Gastroesophageal sphincter (tissue), 4 donors: ENCODE measurements around the gene ELL2. TPM values are rescaled to one million over a fixed set of nuclear protein-coding genes. Genes with fewer than 3 reads are reported as not detected.

Experiments
- ATAC-seq: fragments of 150-250 bp; one replicate; pipeline ENCODE4 v1.9.1; 2016; ENCODE audit warnings: mild to moderate bottlenecking, moderate library complexity
- H3K27ac ChIP-seq, 4 donors: fragments of 200-600 bp; sonication (generic) in 3 of 4; 1 replicate in 3 of 4; 2 replicates in 1 of 4; pipeline ENCODE4 v1.5.1; 2016 to 2019
- H3K27me3 ChIP-seq: fragments of 200-600 bp; sonication (generic); one replicate; pipeline ENCODE4 v1.5.1; 2019
- H3K36me3 ChIP-seq, 2 donors: fragments of 200-600 bp; sonication (generic); one replicate each; pipeline ENCODE4 v1.5.1; 2019; ENCODE audit warnings: control low read depth in 1 of 2
- H3K4me1 ChIP-seq, 3 donors: fragments of 200-600 bp; sonication (generic); 1 replicate in 2 of 3; 2 replicates in 1 of 3; pipeline ENCODE4 v1.5.1; 2016 to 2019; ENCODE audit warnings: control low read depth in 2 of 3
- H3K4me3 ChIP-seq, 2 donors: fragments of 200-600 bp; sonication (generic); one replicate each; pipeline ENCODE4 v1.5.1; 2019; ENCODE audit warnings: mild to moderate bottlenecking in 1 of 2, moderate library complexity in 1 of 2
- H3K9me3 ChIP-seq, 3 donors: fragments of 200-600 bp; sonication (generic); one replicate each; pipeline ENCODE4 v1.5.1; 2017 to 2019; ENCODE audit warnings: control low read depth in 2 of 3
- EP300 ChIP-seq: sonication (generic); formaldehyde crosslinking; IDR thresholded peaks from one replicate; pipeline ENCODE4 v1.6.1; 2017; ENCODE audit warnings: antibody characterized with exemption, mild to moderate bottlenecking
- POLR2A ChIP-seq, 2 donors: fragments of 450-650 bp; IDR thresholded peaks; one replicate each; pipeline ENCODE4 v1.6.1; 2017; ENCODE audit warnings: antibody characterized with exemption in 2 of 2, mild to moderate bottlenecking in 2 of 2, moderate library complexity in 1 of 2
- POLR2AphosphoS5 ChIP-seq: sonication (generic); formaldehyde crosslinking; IDR thresholded peaks from one replicate; pipeline ENCODE4 v1.6.1; 2017; ENCODE audit warnings: antibody characterized with exemption
- WGBS, 2 donors: methylation state at CpG; one replicate each; pipeline ENCODE4 v1.1.5; 2018; ENCODE audit warnings: low coverage in 1 of 2; 5-methylcytosine and 5-hydroxymethylcytosine counted together
- total RNA-seq, 4 donors: library from RNA; depleted of rRNA; stranded (reverse); fragments of >200 nt; gene quantifications; one replicate each; pipeline ENCODE4 v1.1.0, GENCODE V29; 2016
- TF ChIP-seq, protein P1 (sequence below), 4 experiments: fragments of 200-600 bp in 2 of 4; fragments of 450-650 bp in 2 of 4; sonication (generic) in 1 of 4; IDR thresholded peaks; one replicate each; pipeline ENCODE4 v1.5.1; 2017 to 2019; ENCODE audit warnings: antibody characterized with exemption in 4 of 4, mild to moderate bottlenecking in 2 of 4, moderate library complexity in 2 of 4

The ELL2 gene
- total RNA-seq, 4 donors from 2014 or later = 38.4 to 117 (median 59.3) TPM

DNA sequence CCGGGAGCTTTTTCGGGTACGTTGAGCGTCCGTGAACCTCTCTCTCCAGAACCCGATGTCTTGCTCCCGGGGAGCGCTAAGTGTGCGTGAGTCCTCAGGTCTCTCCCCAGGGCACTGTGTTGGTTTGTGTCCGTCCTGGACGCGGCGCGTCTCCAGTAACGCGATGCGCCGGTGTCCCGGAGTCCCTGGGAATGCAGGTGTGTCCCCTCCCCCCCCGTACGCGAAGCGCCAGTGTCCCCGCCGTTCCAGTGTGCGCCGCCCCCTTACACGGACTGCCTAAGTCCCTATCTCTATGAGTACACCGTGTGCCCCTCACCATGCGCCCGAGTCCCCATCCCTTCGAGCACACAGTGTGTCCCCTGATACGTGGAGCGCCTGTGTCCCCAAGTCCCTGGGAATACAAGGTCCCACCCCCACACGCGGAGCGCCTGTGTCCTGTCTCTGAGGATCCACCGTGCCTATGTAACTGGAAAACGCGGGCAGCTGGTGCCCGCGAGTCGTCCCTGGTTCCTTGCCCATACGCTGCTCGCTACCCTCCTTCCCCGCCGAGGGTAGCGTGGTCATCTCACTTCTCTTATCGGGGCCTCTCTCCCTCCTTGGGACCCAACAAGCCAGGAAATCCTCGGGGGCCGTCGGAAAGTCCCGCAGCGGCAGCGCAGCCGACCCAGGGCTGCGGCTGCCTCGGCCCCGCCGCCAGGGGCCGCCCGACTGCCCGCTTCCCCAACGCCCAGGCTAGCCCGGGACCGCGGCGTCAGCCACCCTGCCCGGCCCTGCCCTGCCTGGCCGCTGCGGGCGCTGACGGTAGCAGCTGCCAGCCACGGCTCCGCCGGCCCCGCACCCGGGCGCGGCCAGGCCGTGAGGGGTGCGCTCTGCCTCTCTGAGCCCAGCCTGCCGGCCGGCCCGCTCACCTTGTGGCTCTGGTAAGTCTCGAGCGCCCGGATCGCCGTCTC lies 709 bp downstream of the ELL2 start:
- no peaks in the 10 kb centered on the region for H3K9me3 ChIP-seq
- H3K4me1 ChIP-seq = peaks cover 7 to 49% (median 11%) of the 10 kb centered on the region in 3 donors
- H3K27me3 ChIP-seq = no peaks in the 10 kb centered on the region
- TF ChIP-seq POLR2AphosphoS5 (no peak), POLR2A (IDR thresholded peaks at IDR 0.05) (no peak), EP300 (no peak)
- TF ChIP-seq, protein P1, sequence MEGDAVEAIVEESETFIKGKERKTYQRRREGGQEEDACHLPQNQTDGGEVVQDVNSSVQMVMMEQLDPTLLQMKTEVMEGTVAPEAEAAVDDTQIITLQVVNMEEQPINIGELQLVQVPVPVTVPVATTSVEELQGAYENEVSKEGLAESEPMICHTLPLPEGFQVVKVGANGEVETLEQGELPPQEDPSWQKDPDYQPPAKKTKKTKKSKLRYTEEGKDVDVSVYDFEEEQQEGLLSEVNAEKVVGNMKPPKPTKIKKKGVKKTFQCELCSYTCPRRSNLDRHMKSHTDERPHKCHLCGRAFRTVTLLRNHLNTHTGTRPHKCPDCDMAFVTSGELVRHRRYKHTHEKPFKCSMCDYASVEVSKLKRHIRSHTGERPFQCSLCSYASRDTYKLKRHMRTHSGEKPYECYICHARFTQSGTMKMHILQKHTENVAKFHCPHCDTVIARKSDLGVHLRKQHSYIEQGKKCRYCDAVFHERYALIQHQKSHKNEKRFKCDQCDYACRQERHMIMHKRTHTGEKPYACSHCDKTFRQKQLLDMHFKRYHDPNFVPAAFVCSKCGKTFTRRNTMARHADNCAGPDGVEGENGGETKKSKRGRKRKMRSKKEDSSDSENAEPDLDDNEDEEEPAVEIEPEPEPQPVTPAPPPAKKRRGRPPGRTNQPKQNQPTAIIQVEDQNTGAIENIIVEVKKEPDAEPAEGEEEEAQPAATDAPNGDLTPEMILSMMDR (IDR thresholded peaks at IDR 0.05) = peak; percentile 86 to 97 (median 92)
- H3K36me3 ChIP-seq = no peaks in the 10 kb centered on the region
- peak; percentile 79 for ATAC-seq
- peak overlapping the region; percentile 78 to 95 for H3K4me3 ChIP-seq
- WGBS, 2 donors = 0% methylated on average over 3 to 23 of the region's 90 CpGs
- peak overlapping the region; percentile 84 to 99 (median 98) for H3K27ac ChIP-seq

DNA sequence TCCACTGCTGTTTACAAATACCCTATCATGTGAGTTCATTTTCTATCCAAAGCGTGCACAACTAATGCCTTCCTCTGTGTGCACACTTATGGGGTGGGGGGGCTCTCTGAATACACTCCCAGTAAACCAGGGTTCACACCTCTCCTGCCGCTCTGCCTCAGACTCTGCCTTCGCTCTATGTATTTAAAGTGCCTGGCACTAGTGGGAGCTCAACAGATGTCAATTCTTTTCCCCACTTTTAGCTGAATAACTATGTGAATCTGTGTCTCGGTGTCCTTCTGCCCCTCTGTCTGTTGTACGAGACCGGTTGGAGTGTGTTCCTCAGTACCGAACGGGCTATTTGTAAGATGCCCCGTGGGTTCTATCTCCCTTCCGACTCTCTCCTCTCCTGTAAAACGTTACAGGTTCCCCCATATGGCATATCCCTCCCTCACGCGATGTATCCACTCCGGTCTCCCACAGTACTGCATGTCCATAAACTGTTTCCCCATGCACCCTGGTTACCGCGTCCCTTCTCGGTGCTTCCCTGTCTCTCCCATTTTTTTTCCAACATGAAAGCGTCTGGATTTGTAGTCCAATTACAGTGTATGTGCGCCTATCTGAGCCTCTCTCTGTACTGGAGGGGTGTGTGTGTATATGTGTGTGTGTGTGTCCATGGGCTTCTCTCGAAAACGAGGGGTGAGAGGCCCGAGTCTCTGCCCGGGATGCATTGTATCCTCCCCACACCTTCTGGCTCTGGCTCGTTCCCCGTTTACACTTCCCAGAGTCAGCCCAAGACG lies 1.6 kb downstream of the ELL2 start:
- Histone ChIP-seq H3K36me3 (no peaks in the 10 kb centered on the region), H3K4me1 (peaks cover 14 to 57% (median 16%) of the 10 kb centered on the region in 3 donors), H3K9me3 (no peaks in the 10 kb centered on the region), H3K4me3 (peak overlapping the region; percentile 78 to 95), H3K27ac (peak overlapping the region; percentile 84 to 99 (median 98)), H3K27me3 (no peaks in the 10 kb centered on the region)
- ATAC-seq = no peak
- 9 to 21% methylated on average over 12 to 20 of the region's 26 CpGs for WGBS, 2 donors
- peak; percentile 22 for TF ChIP-seq POLR2AphosphoS5
- TF ChIP-seq, protein P1 (IDR thresholded peaks at IDR 0.05) = peak in 2 of 4 experiments; percentile 34 to 36
- no peak for TF ChIP-seq POLR2A (IDR thresholded peaks at IDR 0.05)

DNA sequence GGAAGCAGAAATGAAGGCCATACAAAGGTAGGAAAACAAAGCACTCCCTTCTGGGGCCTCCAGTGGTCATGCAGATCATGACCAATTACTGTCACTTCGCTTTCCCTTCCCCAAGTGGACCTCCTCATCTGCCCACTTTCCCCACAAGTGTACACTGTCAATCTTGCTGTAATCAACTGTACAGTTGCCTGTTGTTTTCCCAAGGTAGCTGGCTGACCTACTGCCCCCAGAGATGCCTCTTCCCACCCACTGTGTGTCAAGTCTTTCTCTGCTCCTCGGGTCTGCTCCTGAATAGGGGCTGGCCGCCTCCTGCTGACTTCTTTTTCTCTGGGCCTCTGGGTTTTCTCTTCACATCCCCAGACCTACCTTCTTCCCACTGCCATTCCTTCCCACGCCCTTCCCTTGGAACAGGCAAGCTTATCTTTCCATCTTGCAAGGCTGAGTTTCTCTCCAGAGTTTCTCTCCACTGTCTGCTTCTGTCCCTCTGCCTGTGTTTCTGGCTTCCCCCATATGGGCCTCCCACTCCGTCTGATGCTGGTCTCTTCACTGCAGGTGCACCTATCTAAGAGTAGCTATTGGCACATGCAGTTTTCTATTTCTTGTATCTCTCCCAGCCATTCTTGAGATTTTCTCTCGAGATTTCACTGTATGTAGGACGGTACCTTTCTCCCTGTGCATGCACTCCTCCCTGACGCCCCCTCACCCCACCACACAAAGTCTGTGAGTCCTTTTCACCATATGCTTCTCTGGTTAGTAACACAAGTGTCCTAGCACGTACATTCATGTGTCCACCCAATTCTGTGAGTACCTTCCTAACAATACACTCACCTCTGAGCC lies 2.4 kb downstream of the ELL2 start:
- Histone ChIP-seq H3K4me3 (peak overlapping the region; percentile 78 to 95), H3K27me3 (no peaks in the 10 kb centered on the region), H3K4me1 (peaks cover 14 to 63% (median 16%) of the 10 kb centered on the region in 3 donors), H3K36me3 (no peaks in the 10 kb centered on the region), H3K9me3 (no peaks in the 10 kb centered on the region), H3K27ac (peak overlapping the region; percentile 42 to 99 (median 98))
- WGBS, 2 donors = 57 to 59% methylated on average over 6 to 8 of the region's 9 CpGs
- TF ChIP-seq, protein P1 (IDR thresholded peaks at IDR 0.05) = no peak
- TF ChIP-seq EP300 (no peak), POLR2AphosphoS5 (no peak), POLR2A (IDR thresholded peaks at IDR 0.05) (no peak)
- no peak for ATAC-seq

DNA sequence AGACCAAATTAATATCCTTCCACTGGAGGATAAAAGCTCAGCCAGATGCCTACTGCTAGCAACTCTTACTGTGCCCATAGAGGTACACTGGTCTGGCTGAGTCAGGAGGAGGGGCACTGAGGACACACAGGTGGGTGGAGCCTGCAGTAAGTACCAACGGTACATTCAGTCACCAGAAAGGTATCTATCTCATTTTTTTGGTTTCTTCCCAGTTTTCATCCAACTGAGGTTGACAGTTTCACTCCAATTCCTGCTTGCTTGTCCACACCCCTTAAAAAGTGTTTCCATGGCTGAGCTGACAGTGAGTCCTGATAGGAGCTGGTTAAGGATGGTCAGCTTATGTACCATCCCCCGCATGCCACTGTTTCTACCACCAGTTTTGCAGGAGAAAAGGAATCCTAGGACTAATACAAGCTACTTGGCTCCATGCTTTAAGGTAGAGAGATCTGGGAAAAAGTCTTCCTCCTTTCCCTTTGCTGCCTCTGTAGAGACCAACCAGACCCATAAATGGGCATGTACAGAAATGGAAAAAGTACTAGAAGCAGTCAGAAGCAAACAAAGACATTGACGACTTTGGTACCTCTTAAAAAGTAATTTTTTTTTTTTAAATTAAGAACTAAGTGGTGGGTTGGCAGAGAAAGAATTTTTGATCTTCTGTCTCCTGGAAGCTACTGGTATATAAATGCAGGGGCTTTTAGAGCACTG lies 3.2 kb downstream of the ELL2 start:
- H3K4me1 ChIP-seq = peaks cover 14 to 70% (median 16%) of the 10 kb centered on the region in 3 donors
- peak overlapping the region; percentile 78 to 95 for H3K4me3 ChIP-seq

More for the DNA sequence above, 3.2 kb downstream of the ELL2 start:
- TF ChIP-seq POLR2A (IDR thresholded peaks at IDR 0.05) (no peak), POLR2AphosphoS5 (no peak), EP300 (no peak)
- TF ChIP-seq, protein P1 (IDR thresholded peaks at IDR 0.05) = no peak
- WGBS, 2 donors = 26 to 61% methylated on average over 2 to 3 of the region's 3 CpGs
- no peaks in the 10 kb centered on the region for H3K9me3 ChIP-seq
- H3K27me3 ChIP-seq = no peaks in the 10 kb centered on the region
- no peak for ATAC-seq
- H3K36me3 ChIP-seq = no peaks in the 10 kb centered on the region
- H3K27ac ChIP-seq = peak overlapping the region in 3 of 4 donors; percentile 55 to 99 (median 99)
